A549 (cell line): Measurements from ENCODE around the gene ZFX. TPM values are rescaled to one million over a fixed set of nuclear protein-coding genes. Genes with fewer than 3 reads are reported as not detected.
A peak's percentile ranks its signal among the peaks of the same experiment; 100 is the strongest.

Source experiments
- ATAC-seq, 2 experiments: fragments of 200-7000 bp in 1 of 2; fragments of >200 bp in 1 of 2; cut with Nextera tagmentation in 1 of 2; cut with Tn5 transposase in 1 of 2; 3 replicates each; pipeline versions ENCODE4 v1.8.0 to v1.9.1; 2018 to 2020; ENCODE audit warnings: mild to moderate bottlenecking in 1 of 2, moderate library complexity in 1 of 2
- CTCF ChIA-PET: fragments of 300-600 bp; sonication (Branson Sonifier 250); formaldehyde crosslinking; extraction: SDS; loops from one replicate; lab custom pipeline; 2021; ENCODE audit warnings: antibody characterized with exemption, inconsistent platforms; lab: Yijun Ruan, JAX
- POLR2A ChIA-PET: fragments of 350-600 bp; formaldehyde crosslinking; extraction: SDS; loops from one replicate; lab custom pipeline; 2021; ENCODE audit warnings: antibody characterized with exemption, inconsistent platforms; lab: Yijun Ruan, JAX
- DNase-seq, 2 experiments: peaks; one replicate each; pipeline versions ENCODE4 v3.0.0 to v3.0.0-alpha.2; 2011 to 2016; ENCODE audit warnings: low read depth in 1 of 2, low spot score in 1 of 2
- FAIRE-seq: peaks from 2 replicates; lab custom pipeline; 2011; peaks lifted over from hg19 to GRCh38; lab: Jason Lieb, UNC
- H3K27ac ChIP-seq, 2 experiments: fragments of >200 bp; sonication (Bioruptor Twin); formaldehyde crosslinking; 3 replicates each; pipeline ENCODE4 v1.5.1; 2016 to 2017
- H3K4me1 ChIP-seq: fragments of >200 bp; sonication (Bioruptor Twin); formaldehyde crosslinking; 3 replicates; pipeline ENCODE4 v1.6.1; 2016
- H3K4me2 ChIP-seq: fragments of >200 bp; sonication (Bioruptor Twin); formaldehyde crosslinking; 3 replicates; pipeline ENCODE4 v1.6.1; 2016
- H3K4me3 ChIP-seq: fragments of >200 bp; sonication (Bioruptor Twin); formaldehyde crosslinking; 3 replicates; pipeline ENCODE4 v1.5.1; 2016
- H3K9me3 ChIP-seq: fragments of >200 bp; sonication (Bioruptor Twin); formaldehyde crosslinking; 3 replicates; pipeline ENCODE4 v1.6.1; 2016
- CBX2 ChIP-seq: fragments of 200-600 bp; sonication (generic); IDR thresholded peaks from 2 replicates; pipeline ENCODE4 v1.6.1; 2016; ENCODE audit warnings: low read depth, mild to moderate bottlenecking, borderline replicate concordance
- CTCF ChIP-seq: fragments of >200 bp; sonication (Bioruptor Twin); formaldehyde crosslinking; IDR thresholded peaks from 3 replicates; pipeline ENCODE4 v1.5.1; 2016
- EHF ChIP-seq: fragments of 250-450 bp; sonication (Bioruptor Pico); IDR thresholded peaks from 2 replicates; pipeline ENCODE4 v1.5.0; 2020; ENCODE audit warnings: mild to moderate bottlenecking
- ELK1 ChIP-seq: fragments of 150-350 bp; IDR thresholded peaks from 2 replicates; pipeline ENCODE4 v1.6.1; 2014; ENCODE audit warnings: low read depth, mild to moderate bottlenecking, low read length
- ESRRA ChIP-seq: fragments of 150-350 bp; IDR thresholded peaks from 2 replicates; pipeline ENCODE4 v1.6.1; 2014; ENCODE audit warnings: mild to moderate bottlenecking, low read length, borderline replicate concordance
- FOSB ChIP-seq: fragments of 250-450 bp; sonication (Bioruptor Pico); IDR thresholded peaks from 2 replicates; pipeline ENCODE4 v1.5.0; 2020; ENCODE audit warnings: mild to moderate bottlenecking, moderate library complexity
- GATA3 ChIP-seq: IDR thresholded peaks from 2 replicates; pipeline ENCODE4 v1.6.1; 2012; ENCODE audit warnings: borderline replicate concordance
- HES2 ChIP-seq: fragments of >200 bp; sonication (Bioruptor Twin); formaldehyde crosslinking; IDR thresholded peaks from 2 replicates; pipeline ENCODE4 v1.6.1; 2016
- HEYL ChIP-seq: fragments of 250-450 bp; sonication (Bioruptor Pico); IDR thresholded peaks from 2 replicates; pipeline ENCODE4 v1.8.0; 2021; ENCODE audit warnings: mild to moderate bottlenecking, moderate library complexity
- JUN ChIP-seq, 2 experiments: fragments of >200 bp; sonication (Bioruptor Twin); formaldehyde crosslinking; IDR thresholded peaks; 2 replicates in 1 of 2; 3 replicates in 1 of 2; pipeline ENCODE4 v1.6.1; 2016 to 2017
- MAFK ChIP-seq: fragments of 450-650 bp; IDR thresholded peaks from 2 replicates; pipeline ENCODE4 v1.6.1; 2014; ENCODE audit not compliant: partially characterized antibody
- MYC ChIP-seq: IDR thresholded peaks from 2 replicates; pipeline ENCODE4 v1.6.1; 2012; ENCODE audit warnings: mild to moderate bottlenecking, inconsistent platforms, low read length, improper control_type of control experiment, borderline replicate concordance
- PHF8 ChIP-seq: fragments of 200-600 bp; sonication (generic); IDR thresholded peaks from 2 replicates; pipeline ENCODE4 v1.6.1; 2016; ENCODE audit warnings: low read depth, mild to moderate bottlenecking, antibody characterized with exemption, moderate library complexity, borderline replicate concordance
- RARB ChIP-seq: fragments of 250-450 bp; sonication (Bioruptor Pico); IDR thresholded peaks from 2 replicates; pipeline ENCODE4 v1.8.0; 2021; ENCODE audit warnings: mild to moderate bottlenecking, moderate library complexity
- RCOR1 ChIP-seq: fragments of 150-350 bp; IDR thresholded peaks from 2 replicates; pipeline ENCODE4 v1.6.1; 2014; ENCODE audit warnings: antibody characterized with exemption, low read length, low read depth
- TP53 ChIP-seq: fragments of 250-450 bp; sonication (Bioruptor Pico); IDR thresholded peaks from 2 replicates; pipeline ENCODE4 v1.5.0; 2021; ENCODE audit warnings: mild to moderate bottlenecking, moderate library complexity
- ZC3H11A ChIP-seq: fragments of 450-650 bp; IDR thresholded peaks from 2 replicates; pipeline ENCODE4 v1.6.1; 2014; ENCODE audit warnings: antibody characterized with exemption, mild to moderate bottlenecking
- ZNF302 ChIP-seq: fragments of 250-450 bp; sonication (Bioruptor Pico); IDR thresholded peaks from 2 replicates; pipeline ENCODE4 v1.9.0; 2021; ENCODE audit warnings: inconsistent platforms, mild to moderate bottlenecking, moderate library complexity
- WGBS: methylation state at CpG from one replicate; pipeline ENCODE4 v1.1.6; 2017; ENCODE audit errors: missing lambda C conversion rate; 5-methylcytosine and 5-hydroxymethylcytosine counted together
- polyA plus RNA-seq, 4 experiments: library from polyadenylated mRNA; depleted of rRNA in 3 of 4; stranded (reverse); fragments of >200 nt; fragmentation: RNase III in 1 of 4; extraction: RNeasy Plus Mini Kit Qiagen cat#74134 plus additional on column Dnase treatment in 1 of 4; gene quantifications; 2 replicates in 3 of 4; 3 replicates in 1 of 4; pipeline ENCODE4 v1.2.3, GENCODE V29; 2011 to 2017
- TF ChIP-seq, protein P1 (sequence below): IDR thresholded peaks from 2 replicates; pipeline ENCODE4 v1.6.1; 2012; ENCODE audit warnings: low read depth, borderline replicate concordance

Gene ZFX
- polyA plus RNA-seq, 2 of the 4 experiments (the other 2 are of a cell fraction) = 18.1 to 30.1 TPM

DNA sequence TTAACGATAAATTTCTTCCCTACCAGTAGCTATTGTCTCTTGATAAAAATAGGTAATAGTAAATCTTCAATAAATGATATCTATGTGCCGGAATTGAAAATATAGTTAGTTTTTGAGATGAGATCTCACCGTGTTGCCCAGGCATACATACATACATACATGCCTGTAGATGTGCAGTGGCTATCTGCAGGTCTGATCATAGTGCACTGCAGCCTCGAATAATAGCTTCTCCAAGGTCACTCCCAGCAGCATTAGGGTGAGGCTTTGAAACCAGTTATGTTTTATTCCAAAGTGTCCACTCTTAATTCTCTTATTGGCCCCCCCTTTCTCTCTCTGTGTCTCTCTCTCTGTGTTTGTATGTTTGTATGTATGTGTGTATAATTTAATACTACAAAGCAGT is 37.5 kb downstream of the ZFX start (continued):
- TF ChIP-seq EHF (CRISPR knock-in tag) = no peak

DNA sequence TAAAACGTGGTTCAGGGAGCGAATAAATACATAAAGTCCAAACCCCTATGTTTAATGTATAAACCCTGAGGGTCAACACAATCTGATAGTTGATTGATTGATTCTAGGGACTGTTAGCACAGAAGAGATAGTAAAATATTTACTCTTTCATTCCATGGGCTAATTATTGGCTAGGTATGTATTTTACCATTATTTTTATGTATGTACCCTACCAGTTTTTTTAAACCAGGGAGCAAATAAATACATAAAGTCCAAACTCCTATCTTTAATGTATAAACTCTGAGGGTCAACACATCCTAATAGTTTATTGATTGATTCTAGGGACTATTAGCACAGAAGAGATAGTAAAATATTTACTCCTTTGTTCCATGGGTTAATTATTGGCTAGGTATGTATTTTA is 40.0 kb downstream of the ZFX start:
- ChIA-PET CTCF (interaction anchor here (0.7 kb wide), 1 partner anchor 53 kb away, joined by 3 read pairs; no protein-coding TSS in a partner anchor), POLR2A (no interaction called here)
- no peak for DNase-seq
- Histone ChIP-seq H3K4me1 (peaks cover 61% of the 10 kb centered on the region), H3K4me3 (no peak overlapping the region), H3K9me3 (no peaks in the 10 kb centered on the region), H3K4me2 (peak overlapping the region; percentile 68), H3K27ac (peak overlapping the region in 1 of 2 experiments; percentile 47; a peak in 3 of 6 replicates)
- no peak for ATAC-seq
- TF ChIP-seq ESRRA (no peak), ZC3H11A (no peak), FOSB (CRISPR knock-in tag) (no peak), RCOR1 (no peak), CTCF (no peak), JUN (IDR thresholded peaks at IDR 0.05) (no peak), GATA3 (no peak), EHF (CRISPR knock-in tag) (no peak), MAFK (no peak), RARB (CRISPR knock-in tag) (no peak), CBX2 (no peak), ELK1 (no peak), PHF8 (no peak), MYC (no peak), ZNF302 (no peak), HES2 (no peak)
- TF ChIP-seq, protein P1, sequence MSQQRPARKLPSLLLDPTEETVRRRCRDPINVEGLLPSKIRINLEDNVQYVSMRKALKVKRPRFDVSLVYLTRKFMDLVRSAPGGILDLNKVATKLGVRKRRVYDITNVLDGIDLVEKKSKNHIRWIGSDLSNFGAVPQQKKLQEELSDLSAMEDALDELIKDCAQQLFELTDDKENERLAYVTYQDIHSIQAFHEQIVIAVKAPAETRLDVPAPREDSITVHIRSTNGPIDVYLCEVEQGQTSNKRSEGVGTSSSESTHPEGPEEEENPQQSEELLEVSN = no peak
- FAIRE-seq = no peak
- WGBS = 26% methylated on average over 2 of the region's 2 CpGs

GRCh38 chrX:24190500-24191156 is 41.1 kb downstream of the ZFX start:
- ATAC-seq (peak; percentile 42 to 58; a peak in 4 of 6 replicates), FAIRE-seq (no peak)
- H3K4me2 ChIP-seq = peak overlapping the region; percentile 68
- H3K27ac ChIP-seq = peak overlapping the region; percentile 43 to 60; a peak in 4 of 6 replicates
- POLR2A ChIA-PET = no interaction called here
- peaks cover 61% of the 10 kb centered on the region for H3K4me1 ChIP-seq
- 11% methylated on average over 2 of the region's 2 CpGs for WGBS
- no peak overlapping the region for H3K4me3 ChIP-seq
- CTCF ChIA-PET = interaction anchor here (1.0 to 1.3 kb wide), 4 partner anchors 13 to 52 kb away, joined by 3 to 4 read pairs (median 3); no protein-coding TSS in a partner anchor
- no peak for TF ChIP-seq TP53 (CRISPR knock-in tag)
- TF ChIP-seq HEYL (CRISPR knock-in tag) = no peak
- TF ChIP-seq, all 56 proteins: peak for 0
- DNase-seq = peak in 1 of 2 experiments; percentile 61
- H3K9me3 ChIP-seq = no peaks in the 10 kb centered on the region
